Measurements from ENCODE around the gene LRIG1.

The LRIG1 gene

GRCh38 chr3:66342717-66343356 is 158.0 kb downstream of the LRIG1 start:
- DNase-seq: no peak

GRCh38 chr3:66338927-66339326 is 161.9 kb downstream of the LRIG1 start:
- DNase-seq: no peak

- DNase-seq: no peak
Measured at GRCh38 chr3:66336333-66336766, 164.5 kb downstream of the LRIG1 start.

GRCh38 chr3:66335671-66336070 is 165.2 kb downstream of the LRIG1 start:
- DNase-seq: no peak

Data from NCI-H82 (cell line).